K562 (cell line): ENCODE results near the gene SPATA33. TPM values are rescaled to one million over a fixed set of nuclear protein-coding genes. Genes with fewer than 3 reads are reported as not detected.

Experiments used
- GMEB1 ChIP-seq: fragments of 250-450 bp; sonication (Bioruptor Pico); IDR thresholded peaks from 2 replicates; pipeline ENCODE4 v1.4.0; 2020; ENCODE audit warnings: mild to moderate bottlenecking
- HEY1 ChIP-seq: fragments of 250-450 bp; sonication (Bioruptor Pico); IDR thresholded peaks from 2 replicates; pipeline ENCODE4 v1.5.0; 2020; ENCODE audit warnings: mild to moderate bottlenecking, moderate library complexity, borderline replicate concordance
- KHSRP ChIP-seq: fragments of 450-650 bp; IDR thresholded peaks from 2 replicates; pipeline ENCODE4 v1.6.1; 2017
- KLF6 ChIP-seq: fragments of 250-450 bp; sonication (Bioruptor Pico); IDR thresholded peaks from 2 replicates; pipeline ENCODE4 v1.4.0; 2020; ENCODE audit warnings: mild to moderate bottlenecking, moderate library complexity, borderline replicate concordance
- MAX ChIP-seq: sonication (generic); formaldehyde crosslinking; IDR thresholded peaks from 2 replicates; pipeline ENCODE4 v1.9.0; 2022; ENCODE audit warnings: mild to moderate bottlenecking, missing genetic modification reagents
- NELFE ChIP-seq: IDR thresholded peaks from 2 replicates; pipeline ENCODE4 v1.6.1; 2011; ENCODE audit warnings: mild to moderate bottlenecking; ENCODE audit not compliant: insufficient read depth, insufficient read length
- RB1 ChIP-seq: fragments of 450-650 bp; IDR thresholded peaks from 2 replicates; pipeline ENCODE4 v1.6.1; 2017; ENCODE audit warnings: low read depth, mild to moderate bottlenecking
- RFX5 ChIP-seq: IDR thresholded peaks from 2 replicates; pipeline ENCODE4 v1.6.1; 2011; ENCODE audit warnings: low read depth, mild to moderate bottlenecking, improper control_type of control experiment, low read length
- TAF9B ChIP-seq: fragments of 450-650 bp; IDR thresholded peaks from 2 replicates; pipeline ENCODE4 v1.6.1; 2018; ENCODE audit warnings: mild to moderate bottlenecking; ENCODE audit not compliant: partially characterized antibody
- TBL1XR1 ChIP-seq, 2 experiments: IDR thresholded peaks; 2 replicates each; pipeline ENCODE4 v1.6.1; 2012; ENCODE audit warnings: improper control_type of control experiment in 2 of 2, low read length in 2 of 2, mild to moderate bottlenecking in 1 of 2
- THAP7 ChIP-seq: fragments of 250-450 bp; sonication (Bioruptor Pico); IDR thresholded peaks from 2 replicates; pipeline ENCODE4 v1.5.0; 2021
- ZBTB11 ChIP-seq, 3 experiments: fragments of 200-800 bp in 1 of 3; fragments of 250-450 bp in 1 of 3; fragments of 450-650 bp in 1 of 3; sonication (Bioruptor Pico) in 1 of 3; sonication (Bioruptor generic) in 1 of 3; formaldehyde crosslinking in 1 of 3; IDR thresholded peaks; 2 replicates each; pipeline versions ENCODE4 v1.6.1 to v1.8.0; 2016 to 2022; ENCODE audit warnings: mild to moderate bottlenecking in 2 of 3, missing genetic modification characterization in 2 of 3, missing compliant biosample characterization in 1 of 3, moderate library complexity in 1 of 3
- ZNF586 ChIP-seq: fragments of 450-650 bp; formaldehyde crosslinking; conservative IDR thresholded peaks from 2 replicates; pipeline ENCODE4 v1.4.0; 2020; ENCODE audit warnings: mild to moderate bottlenecking, moderate library complexity
- ZNF592 ChIP-seq: fragments of 450-650 bp; IDR thresholded peaks from 2 replicates; pipeline ENCODE4 v1.6.1; 2017; ENCODE audit warnings: antibody characterized with exemption, mild to moderate bottlenecking
- ZNF655 ChIP-seq: fragments of 250-450 bp; sonication (Bioruptor Pico); IDR thresholded peaks from 2 replicates; pipeline ENCODE4 v1.5.0; 2021
- polyA plus RNA-seq, 8 experiments: library from polyadenylated mRNA; depleted of rRNA in 4 of 8; stranded (reverse) in 5 of 8; unstranded in 3 of 8; fragments of >200 nt; fragmentation: Nextera tagmentation in 2 of 8; fragmentation: Illumina TruSeq in 1 of 8; extraction: Ambion mirVana in 2 of 8; extraction: Trizol in 1 of 8; gene quantifications; 2 replicates each; pipeline versions ENCODE4 v1.2.1 to v1.2.3, GENCODE V29; 2011 to 2014; ENCODE audit warnings: inconsistent platforms in 1 of 8, missing spikeins in 1 of 8
- total RNA-seq, 7 experiments: library from RNA; depleted of rRNA in 6 of 7; stranded (reverse); fragments of >200 nt in 6 of 7; fragmentation: Illumina TruSeq in 2 of 7; extraction: Trizol in 2 of 7; gene quantifications; 2 replicates each; pipeline versions ENCODE4 v1.2.1 to v1.2.3, GENCODE V29; 2011 to 2021; ENCODE audit warnings: low replicate concordance in 1 of 7

Gene SPATA33
- total and polyA plus RNA-seq, 9 of the 15 experiments (the other 6 are each of a cell fraction or from before 2014, with no cell fraction given): 4.0 to 20.0 (median 11.8) TPM

GRCh38 chr16:89711601-89712273 is 54.1 kb downstream of the SPATA33 start (continued):
- TF ChIP-seq NELFE (no peak), MAX (CRISPR knock-in tag) (peak; percentile 95), RB1 (peak; percentile 56), TBL1XR1 (IDR thresholded peaks at IDR 0.05; ENCODE audit: low read length in 2 of 2) (no peak), ZBTB11 (CRISPR knock-in tag; IDR thresholded peaks at IDR 0.05) (peak in 1 of 3 experiments; percentile 58; a peak in 2 of 6 replicates), KHSRP (no peak), ZNF655 (CRISPR knock-in tag) (no peak), HEY1 (CRISPR knock-in tag) (no peak), ZNF592 (peak; percentile 77), GMEB1 (peak; percentile 35; the same call in 1 of the 2 replicates), THAP7 (no peak), KLF6 (CRISPR knock-in tag) (no peak), ZNF586 (CRISPR knock-in tag) (no peak), TAF9B (no peak), RFX5 (no peak)
